ENCODE results near the gene SPTB.

SPTB gene

DNA sequence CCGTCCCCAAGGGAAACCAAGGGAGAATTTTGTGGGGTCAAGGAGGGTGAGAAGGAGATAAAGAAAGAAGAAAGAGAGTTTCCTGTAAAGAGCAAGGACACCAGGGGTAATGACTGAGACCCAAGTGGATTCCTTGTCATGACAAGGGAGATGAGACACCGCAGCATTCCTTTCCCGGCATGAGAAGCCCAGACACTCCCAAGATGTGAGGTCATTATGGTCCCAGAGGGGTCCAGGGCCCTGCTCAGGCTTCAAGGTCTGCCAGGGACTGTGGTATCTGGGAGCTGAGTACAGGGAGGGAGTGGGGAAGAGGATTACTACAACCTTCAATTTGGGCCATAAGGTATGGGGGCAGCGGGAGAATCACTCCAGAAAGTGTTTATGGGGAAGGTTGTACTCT, 58.1 kb downstream of the SPTB start:
- DNase-seq (ENCODE audit: low read depth in 2 of 2): no peak

DNA sequence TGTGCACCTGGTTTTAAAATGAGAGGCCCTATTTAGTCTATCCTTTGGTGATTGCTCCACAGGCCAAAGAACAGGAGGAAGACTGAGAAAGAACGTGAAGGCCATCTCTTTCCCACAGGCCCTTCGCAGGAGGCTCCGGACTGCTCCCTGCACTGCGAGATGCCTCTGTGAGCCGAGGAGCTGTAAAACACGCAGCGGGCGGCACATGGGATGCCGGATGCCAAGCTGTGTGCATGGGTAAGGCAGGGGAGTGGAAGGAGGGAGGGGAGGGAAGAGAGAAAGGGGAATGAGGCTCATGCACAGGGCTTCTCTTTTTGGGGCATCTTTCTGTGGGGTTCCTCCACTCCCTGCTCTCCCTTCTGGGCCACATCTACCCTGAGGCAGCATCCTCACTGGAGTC, 61.6 kb downstream of the SPTB start:
- no peak for DNase-seq (ENCODE audit: low read depth in 2 of 2)

GRCh38 chr14:64817631-64818030, 62.1 kb downstream of the SPTB start:
- DNase-seq (ENCODE audit: low read depth in 2 of 2): no peak

GRCh38 chr14:64816221-64816783, 63.4 kb downstream of the SPTB start:
- DNase-seq (ENCODE audit: low read depth in 2 of 2): no peak

- DNase-seq (ENCODE audit: low read depth in 2 of 2): no peak
Observed at GRCh38 chr14:64815257-64815656, 64.5 kb downstream of the SPTB start.

DNA sequence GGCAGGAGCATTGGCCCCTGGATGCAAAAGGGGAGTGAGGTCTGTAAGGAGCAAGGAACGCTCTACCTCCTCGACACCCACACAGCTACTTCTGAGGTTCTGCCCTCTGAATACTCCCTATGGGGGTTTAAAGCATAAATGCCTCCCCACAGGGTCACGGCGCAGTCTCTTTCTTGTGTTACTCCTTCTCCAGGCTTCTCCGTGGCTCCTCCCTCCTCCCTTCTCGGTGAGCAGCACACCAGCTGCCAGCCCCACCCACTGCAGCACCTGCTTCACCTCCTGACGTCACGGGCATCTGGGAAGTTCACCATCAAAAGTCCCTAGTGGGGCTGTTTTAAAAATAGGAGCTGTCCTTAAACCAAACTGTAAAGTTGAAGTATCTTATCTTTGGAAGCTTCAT, 67.3 kb downstream of the SPTB start:
- DNase-seq (ENCODE audit: low read depth in 2 of 2): no peak

DNA sequence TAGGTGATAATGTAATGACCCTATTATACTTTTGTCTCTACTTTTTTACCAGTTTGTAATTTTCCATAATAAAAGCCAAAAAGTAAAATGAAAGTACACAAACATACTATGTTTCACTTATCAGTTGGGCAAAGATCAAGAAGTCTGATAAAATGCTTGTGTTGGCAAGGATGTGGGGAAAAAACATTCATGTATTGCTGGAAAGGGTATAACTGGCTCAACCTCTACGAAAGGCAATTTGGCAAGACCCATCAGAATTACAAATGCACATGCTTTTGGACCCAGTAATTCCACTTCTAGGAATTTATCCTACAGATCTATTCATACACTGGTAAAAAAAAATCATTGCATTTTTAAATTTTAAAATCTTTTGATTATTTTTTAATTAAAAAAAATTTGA, 68.0 kb downstream of the SPTB start:
- no peak for DNase-seq (ENCODE audit: low read depth in 2 of 2)

- DNase-seq (ENCODE audit: low read depth in 2 of 2): no peak
Observed at GRCh38 chr14:64808449-64808848, 71.3 kb downstream of the SPTB start.

GRCh38 chr14:64807551-64807950, 72.2 kb downstream of the SPTB start:
- DNase-seq (ENCODE audit: low read depth in 2 of 2): no peak

- DNase-seq (ENCODE audit: low read depth in 2 of 2): no peak
Observed at GRCh38 chr14:64806862-64807495, 72.7 kb downstream of the SPTB start.

DNA sequence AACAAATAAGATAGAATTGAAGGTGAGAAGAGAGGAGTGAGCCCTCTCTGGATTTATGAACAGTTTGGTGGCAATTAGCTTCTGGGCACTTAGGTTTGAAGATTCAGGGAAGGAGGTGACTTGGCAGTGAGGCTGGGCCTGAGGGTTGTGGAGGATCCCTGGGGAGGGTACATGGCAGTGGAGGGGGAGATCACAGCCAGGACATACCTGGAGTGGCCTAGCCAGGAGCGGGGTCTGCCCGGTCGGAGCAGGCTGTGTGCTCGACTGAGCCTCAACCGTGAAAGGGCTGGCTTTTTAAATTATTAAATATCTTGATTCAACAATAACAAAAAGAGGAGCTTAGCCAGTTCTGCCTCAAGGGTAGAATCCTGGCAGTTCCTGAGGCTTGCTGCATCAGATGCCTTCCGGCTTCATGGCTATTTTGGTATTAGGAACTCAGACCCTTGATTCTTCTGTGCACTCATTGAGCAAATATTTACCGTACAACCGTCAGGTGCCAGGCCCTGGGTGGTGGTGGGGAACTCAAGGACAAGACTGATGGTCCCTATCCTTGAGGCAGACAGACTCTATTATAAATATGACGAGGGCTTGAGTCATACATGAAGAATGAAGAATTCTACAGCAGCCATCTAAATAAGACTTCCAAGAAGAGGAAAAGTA, 73.4 kb downstream of the SPTB start:
- DNase-seq (ENCODE audit: low read depth in 2 of 2): peak; percentile 50 to 62

DNA sequence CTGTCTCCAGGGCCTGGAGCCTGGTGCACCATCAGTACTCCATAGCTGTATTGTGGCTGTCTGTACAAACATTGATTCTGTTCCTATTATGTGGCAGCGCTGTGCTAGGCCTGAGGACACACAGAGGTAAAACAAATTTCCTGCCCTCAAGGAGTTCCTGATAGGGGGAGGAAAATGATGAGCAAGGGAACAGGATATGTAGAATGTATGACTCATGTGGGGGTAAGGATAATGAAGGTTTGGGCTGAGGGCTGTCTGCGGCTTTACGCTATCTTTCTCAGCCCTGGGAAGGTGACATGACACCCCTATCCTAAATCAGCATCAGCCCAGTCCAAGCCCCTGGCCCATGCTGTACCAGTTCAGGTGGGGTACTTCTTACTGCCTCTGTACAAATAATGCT, 74.1 kb downstream of the SPTB start:
- DNase-seq (ENCODE audit: low read depth in 2 of 2): peak in 1 of 2 experiments; percentile 24

GRCh38 chr14:64804754-64805260, 74.9 kb downstream of the SPTB start:
- no peak for DNase-seq (ENCODE audit: low read depth in 2 of 2)

GRCh38 chr14:64801800-64802199, 77.9 kb downstream of the SPTB start:
- no peak for DNase-seq (ENCODE audit: low read depth in 2 of 2)

DNA sequence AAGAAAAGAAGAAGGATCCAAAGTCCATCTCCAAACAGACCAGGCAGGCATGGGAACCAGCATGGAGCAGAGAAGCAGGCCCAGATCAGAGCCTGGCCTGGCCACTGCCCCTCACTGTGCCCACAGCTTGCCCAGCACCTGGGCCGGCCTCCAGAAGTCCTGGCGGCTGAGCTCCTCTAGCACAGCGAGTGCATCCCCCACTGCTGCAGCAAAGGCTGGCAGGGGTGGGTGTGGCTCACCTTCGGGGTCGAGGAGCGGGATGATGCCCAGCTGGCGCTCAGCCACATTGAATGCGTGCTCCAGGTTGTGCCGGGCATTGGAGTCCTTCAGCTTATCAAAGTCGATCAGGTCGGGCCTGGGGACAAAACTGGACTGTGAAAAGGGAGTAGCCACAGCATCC, 78.7 kb downstream of the SPTB start:
- DNase-seq (ENCODE audit: low read depth in 2 of 2): no peak

- DNase-seq (ENCODE audit: low read depth in 2 of 2): no peak
Observed at GRCh38 chr14:64800000-64800399, 79.7 kb downstream of the SPTB start.

GRCh38 chr14:64799555-64799954, 80.2 kb downstream of the SPTB start:
- DNase-seq (ENCODE audit: low read depth in 2 of 2): no peak

- no peak for DNase-seq (ENCODE audit: low read depth in 2 of 2)
Observed at GRCh38 chr14:64796369-64796768, 83.3 kb downstream of the SPTB start.

GRCh38 chr14:64795921-64796320, 83.8 kb downstream of the SPTB start:
- no peak for DNase-seq (ENCODE audit: low read depth in 2 of 2)

DNA sequence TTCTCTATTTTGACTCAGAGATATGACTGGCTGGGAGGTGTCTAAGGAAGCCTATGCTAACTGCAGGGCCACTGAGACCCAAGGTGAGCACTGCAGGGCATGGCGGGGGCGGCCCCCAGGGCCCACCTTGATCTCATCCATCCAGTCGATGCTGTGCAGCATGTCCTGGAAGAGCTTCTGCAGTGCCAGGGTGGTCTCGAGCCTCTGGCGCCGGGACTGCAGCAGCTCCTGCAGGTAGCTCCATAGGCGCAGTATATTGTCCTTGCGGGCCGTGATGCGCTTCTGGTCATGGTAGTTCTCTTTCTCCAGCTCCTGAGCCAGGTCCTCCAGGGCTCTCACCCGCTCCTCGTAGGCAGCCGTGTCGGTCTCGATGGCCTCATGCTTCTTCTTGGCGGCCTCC, 84.5 kb downstream of the SPTB start:
- no peak for DNase-seq (ENCODE audit: low read depth in 2 of 2)

DNA sequence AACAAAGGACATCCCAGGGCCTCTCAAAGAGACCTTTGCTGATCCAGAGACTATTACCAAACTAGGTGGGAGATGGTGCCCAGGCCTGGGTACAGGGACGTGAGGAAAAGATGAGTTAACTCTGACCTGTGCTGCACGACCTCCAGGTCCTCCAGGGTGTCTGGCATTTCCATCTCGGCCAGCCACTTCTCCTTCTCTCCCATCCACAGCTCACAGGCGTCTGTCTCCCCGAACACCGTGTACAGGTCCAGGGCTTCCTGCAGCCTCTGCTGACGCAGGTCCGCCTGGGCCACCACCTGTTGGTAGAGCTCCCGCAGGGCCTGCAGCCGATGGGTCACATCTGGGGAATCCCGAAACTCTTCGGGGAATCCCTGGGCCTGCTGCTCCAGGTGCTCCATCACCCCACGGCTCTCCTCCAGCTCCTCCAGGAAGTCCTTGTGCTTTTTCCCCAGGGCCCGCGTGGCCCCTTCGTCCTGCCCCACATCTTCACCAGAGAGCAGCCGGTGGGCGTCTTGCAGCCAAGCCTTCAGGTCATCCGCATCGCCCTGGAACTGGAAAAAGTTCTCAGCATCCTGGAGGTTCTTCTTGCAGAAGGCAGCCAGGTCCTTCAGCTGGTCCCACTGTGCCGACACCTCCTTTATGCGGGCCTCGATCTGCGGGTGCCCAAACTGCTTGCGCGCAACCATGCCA, 86.7 kb downstream of the SPTB start:
- DNase-seq (ENCODE audit: low read depth in 2 of 2): no peak

- DNase-seq (ENCODE audit: low read depth in 2 of 2): no peak
Observed at GRCh38 chr14:64792231-64792630, 87.5 kb downstream of the SPTB start.

DNA sequence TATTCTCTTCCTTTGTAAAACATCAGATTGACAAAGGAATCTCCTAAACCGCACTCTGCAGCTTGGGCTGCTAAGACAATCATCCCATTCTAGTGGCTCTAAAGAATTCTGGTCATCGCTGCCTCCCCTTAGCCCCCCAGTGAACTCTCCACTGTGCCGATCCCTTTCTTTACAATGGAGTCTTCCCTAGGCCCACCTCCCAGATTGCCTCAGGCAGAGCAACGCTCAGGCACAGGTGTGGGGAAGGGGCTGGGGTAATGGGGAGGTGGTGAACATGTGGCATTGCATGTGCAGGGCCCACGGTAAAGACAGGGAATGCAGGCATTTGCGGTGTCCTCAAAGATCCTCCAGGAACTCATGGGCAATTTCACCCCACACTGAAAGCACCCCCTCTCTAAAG, 89.2 kb downstream of the SPTB start:
- no peak for DNase-seq (ENCODE audit: low read depth in 2 of 2)

All from fibroblast of skin of left biceps (primary cell).